GM12878 (cell line): ENCODE results near the gene PERM1. TPM values are rescaled to one million over a fixed set of nuclear protein-coding genes. Genes with fewer than 3 reads are reported as not detected.

ENCODE experiments used
- ATF7 ChIP-seq: fragments of 450-650 bp; IDR thresholded peaks from 2 replicates; pipeline ENCODE4 v1.6.1; 2016; ENCODE audit warnings: low read depth, mild to moderate bottlenecking
- CHD4 ChIP-seq: fragments of 200-600 bp; sonication (generic); IDR thresholded peaks from 2 replicates; pipeline ENCODE4 v1.6.1; 2016; ENCODE audit warnings: mild to moderate bottlenecking
- CREB1 ChIP-seq: IDR thresholded peaks from 2 replicates; pipeline ENCODE4 v1.6.1; 2012; ENCODE audit warnings: low read depth, mild to moderate bottlenecking, inconsistent platforms
- DPF2 ChIP-seq: fragments of 450-650 bp; IDR thresholded peaks from 2 replicates; pipeline ENCODE4 v1.6.1; 2017; ENCODE audit warnings: mild to moderate bottlenecking
- FOXM1 ChIP-seq: IDR thresholded peaks from 2 replicates; pipeline ENCODE4 v1.6.1; 2012; ENCODE audit warnings: low read depth, mild to moderate bottlenecking, inconsistent platforms, low read length, moderate library complexity
- IKZF2 ChIP-seq, 2 experiments: fragments of 450-650 bp; IDR thresholded peaks; 2 replicates each; pipeline ENCODE4 v1.6.1; 2017; ENCODE audit warnings: mild to moderate bottlenecking in 2 of 2, moderate library complexity in 2 of 2
- IRF3 ChIP-seq: fragments of 450-650 bp; IDR thresholded peaks from 2 replicates; pipeline ENCODE4 v1.6.1; 2014; ENCODE audit warnings: mild to moderate bottlenecking
- KAT2A ChIP-seq: conservative IDR thresholded peaks from 2 replicates; pipeline ENCODE4 v1.6.1; 2011; ENCODE audit warnings: low read depth, low read length; ENCODE audit not compliant: control insufficient read depth
- KDM1A ChIP-seq: fragments of 200-600 bp; sonication (generic); IDR thresholded peaks from 2 replicates; pipeline ENCODE4 v1.6.1; 2016; ENCODE audit warnings: borderline replicate concordance
- NBN ChIP-seq: fragments of 450-650 bp; IDR thresholded peaks from 2 replicates; pipeline ENCODE4 v1.6.1; 2016
- NFYB ChIP-seq: IDR thresholded peaks from 2 replicates; pipeline ENCODE4 v1.6.1; 2011; ENCODE audit warnings: low read depth, mild to moderate bottlenecking, low read length, improper control_type of control experiment, moderate library complexity; ENCODE audit not compliant: insufficient read depth
- PML ChIP-seq: IDR thresholded peaks from 2 replicates; pipeline ENCODE4 v1.6.1; 2012; ENCODE audit warnings: low read length, inconsistent platforms
- POLR2AphosphoS2 ChIP-seq: IDR thresholded peaks from 2 replicates; pipeline ENCODE4 v1.6.1; 2011; ENCODE audit warnings: low read depth, mild to moderate bottlenecking, low read length, improper control_type of control experiment, moderate library complexity
- RAD51 ChIP-seq: fragments of 450-650 bp; IDR thresholded peaks from 2 replicates; pipeline ENCODE4 v1.6.1; 2016; ENCODE audit warnings: moderate library complexity, mild to moderate bottlenecking, inconsistent platforms
- SPI1 ChIP-seq: IDR thresholded peaks from 2 replicates; pipeline ENCODE4 v1.6.1; 2011; ENCODE audit warnings: low read depth, mild to moderate bottlenecking, low read length, moderate library complexity, borderline replicate concordance; ENCODE audit not compliant: insufficient read depth
- SREBF2 ChIP-seq: IDR thresholded peaks from 2 replicates; pipeline ENCODE4 v1.6.1; 2012; ENCODE audit warnings: mild to moderate bottlenecking, low read length
- STAT1 ChIP-seq: fragments of 450-650 bp; conservative IDR thresholded peaks from 2 replicates; pipeline ENCODE4 v1.6.1; 2014; ENCODE audit warnings: antibody characterized with exemption, mild to moderate bottlenecking
- STAT3 ChIP-seq: IDR thresholded peaks from 2 replicates; pipeline ENCODE4 v1.6.1; 2011; ENCODE audit warnings: low read depth, low read length, improper control_type of control experiment
- TBL1XR1 ChIP-seq: IDR thresholded peaks from 2 replicates; pipeline ENCODE4 v1.6.1; 2012; ENCODE audit warnings: low read depth, low read length, improper control_type of control experiment
- TCF3 ChIP-seq: IDR thresholded peaks from 2 replicates; pipeline ENCODE4 v1.6.1; 2012; ENCODE audit warnings: low read depth, mild to moderate bottlenecking, low read length, borderline replicate concordance; ENCODE audit not compliant: insufficient read depth
- ZBED1 ChIP-seq: IDR thresholded peaks from 2 replicates; pipeline ENCODE4 v1.6.1; 2016; ENCODE audit warnings: borderline replicate concordance
- ZBTB11 ChIP-seq: fragments of 450-650 bp; formaldehyde crosslinking; IDR thresholded peaks from 2 replicates; pipeline ENCODE4 v1.5.0; 2022; ENCODE audit warnings: mild to moderate bottlenecking, missing genetic modification characterization
- ZNF274 ChIP-seq: IDR thresholded peaks from one replicate; pipeline ENCODE4 v1.8.0; 2011; ENCODE audit not compliant: insufficient read length, insufficient read depth
- ZNF687 ChIP-seq: fragments of 450-650 bp; IDR thresholded peaks from 2 replicates; pipeline ENCODE4 v1.6.1; 2017; ENCODE audit warnings: mild to moderate bottlenecking, moderate library complexity
- polyA plus RNA-seq, 11 experiments: library from polyadenylated mRNA; depleted of rRNA in 4 of 11; unstranded in 6 of 11; stranded (reverse) in 5 of 11; fragments of >200 nt; fragmentation: Nextera tagmentation in 4 of 11; fragmentation: Illumina TruSeq in 1 of 11; extraction: Ambion mirVana in 4 of 11; extraction: Trizol in 1 of 11; gene quantifications; 1 replicate in 1 of 11; 2 replicates in 10 of 11; pipeline versions ENCODE4 v1.2.1 to v1.2.3, GENCODE V29; 2011 to 2016; ENCODE audit warnings: inconsistent platforms in 2 of 11, missing spikeins in 2 of 11, low read depth in 1 of 11
- total RNA-seq, 4 experiments: library from RNA; depleted of rRNA in 3 of 4; stranded (reverse); fragments of >200 nt in 3 of 4; fragmentation: Illumina TruSeq in 1 of 4; extraction: Trizol in 1 of 4; gene quantifications; 2 replicates each; pipeline versions ENCODE4 v1.2.1 to v1.2.3, GENCODE V29; 2013 to 2021

PERM1 gene
- total and polyA plus RNA-seq, 10 of the 15 experiments (the other 5 are each of a cell fraction or from before 2014, with no cell fraction given) = not detected

- TF ChIP-seq ZNF687 (peak; percentile 67), SPI1 (no peak), STAT3 (no peak), RAD51 (peak; percentile 59), PML (no peak), NFYB (no peak), DPF2 (peak; percentile 71), STAT1 (peak; percentile 95; the same call in 1 of the 2 replicates), FOXM1 (no peak), ATF7 (peak; percentile 84), KDM1A (no peak), IKZF2 (IDR thresholded peaks at IDR 0.05) (peak; percentile 92 to 93; a peak in 3 of 4 replicates), TBL1XR1 (peak; percentile 46; the same call in 1 of the 2 replicates), NBN (peak; percentile 82; the same call in 1 of the 2 replicates), ZBTB11 (no peak), ZBED1 (no peak), TCF3 (peak; percentile 54; the same call in 1 of the 2 replicates), CREB1 (peak; percentile 78), POLR2AphosphoS2 (peak; percentile 62; the same call in 1 of the 2 replicates), ZNF274 (no peak), IRF3 (no peak), KAT2A (no peak), SREBF2 (no peak), CHD4 (no peak)
These were observed 31.4 kb upstream of the PERM1 start, which contains the start of gene ISG15 (continued) for GRCh38 chr1:1013105-1013921.
